HCT116 (cell line): ENCODE data around the gene SLC9C2.

Experiments
- ATF3 ChIP-seq: IDR thresholded peaks from 2 replicates; pipeline ENCODE4 v1.6.1; 2012
- CEBPB ChIP-seq: IDR thresholded peaks from 2 replicates; pipeline ENCODE4 v1.6.1; 2012; ENCODE audit warnings: low read depth
- CTCF ChIP-seq, 3 experiments: fragments of 200-600 bp in 1 of 3; sonication (generic) in 1 of 3; IDR thresholded peaks in 2 of 3; conservative IDR thresholded peaks in 1 of 3; 2 replicates each; pipeline ENCODE4 v1.5.1; 2012 to 2017; ENCODE audit warnings: low read depth in 2 of 3, low read length in 2 of 3, antibody characterized with exemption in 1 of 3, borderline replicate concordance in 1 of 3, control low read depth in 1 of 3, mild to moderate bottlenecking in 1 of 3, mixed read lengths in 1 of 3, mixed run types in 1 of 3, moderate library complexity in 1 of 3; ENCODE audit not compliant: insufficient read depth in 1 of 3
- EZH2 ChIP-seq: fragments of 200-600 bp; sonication (generic); IDR thresholded peaks from 2 replicates; pipeline ENCODE4 v1.6.1; 2017; ENCODE audit warnings: antibody characterized with exemption, mixed run types
- JUND ChIP-seq: IDR thresholded peaks from 2 replicates; pipeline ENCODE4 v1.6.1; 2012
- POLR2A ChIP-seq: IDR thresholded peaks from 2 replicates; pipeline ENCODE4 v1.7.0; 2011; ENCODE audit warnings: borderline replicate concordance; ENCODE audit not compliant: insufficient read depth, insufficient read length; ENCODE audit errors: extremely low read depth
- RAD21 ChIP-seq: IDR thresholded peaks from 2 replicates; pipeline ENCODE4 v1.6.1; 2012; ENCODE audit warnings: low read depth, mild to moderate bottlenecking
- REST ChIP-seq: IDR thresholded peaks from 2 replicates; pipeline ENCODE4 v1.6.1; 2012; ENCODE audit warnings: low read depth
- SIN3A ChIP-seq: IDR thresholded peaks from 2 replicates; pipeline ENCODE4 v1.6.1; 2012; ENCODE audit warnings: low read depth
- SP1 ChIP-seq: IDR thresholded peaks from 2 replicates; pipeline ENCODE4 v1.6.1; 2012; ENCODE audit warnings: low read depth

- TF ChIP-seq CTCF (IDR thresholded peaks at IDR 0.05 in 2 of 3, conservative IDR thresholded peaks at IDR 0.05 in 1 of 3; ENCODE audit: borderline replicate concordance in 1 of 3, insufficient read depth in 1 of 3, low read depth in 2 of 3, low read length in 2 of 3) (no peak), EZH2 (no peak), ATF3 (no peak), POLR2A (no peak), CEBPB (no peak), REST (no peak), SIN3A (no peak), SP1 (no peak), JUND (no peak), RAD21 (no peak)
Measured at GRCh38 chr1:173491508-173491907, 111.4 kb downstream of the SLC9C2 start.
